GM21619 (cell line): ENCODE results near the gene KCNJ14.
A peak's percentile ranks its signal among the peaks of the same experiment; 100 is the strongest.

Experiments
- ATAC-seq: cut with Tn5 transposase; IDR thresholded peaks from one replicate; pipeline ENCODE4 v1.9.1; 2021; ENCODE audit not compliant: unreplicated experiment

KCNJ14 gene

GRCh38 chr19:48445256-48445605 is 10.1 kb upstream of the KCNJ14 start:
- peak; percentile 26 for ATAC-seq

GRCh38 chr19:48445606-48446481 is 9.5 kb upstream of the KCNJ14 start, which contains the start of gene GRWD1:
Gene GRWD1, plus strand, starts transcription at chr19:48445983. Its CDS starts 23 bp downstream, at chr19:48446006.
- peak; percentile 76 for ATAC-seq

GRCh38 chr19:48446579-48446978 is 8.8 kb upstream of the KCNJ14 start:
- ATAC-seq: no peak

- no peak for ATAC-seq
Observed at GRCh38 chr19:48448563-48448962, 6.8 kb upstream of the KCNJ14 start.

GRCh38 chr19:48450441-48450840 is 4.9 kb upstream of the KCNJ14 start:
- no peak for ATAC-seq

GRCh38 chr19:48450863-48451262 is 4.5 kb upstream of the KCNJ14 start:
- ATAC-seq: no peak

GRCh38 chr19:48451624-48452023 is 3.8 kb upstream of the KCNJ14 start:
- ATAC-seq: no peak

- no peak for ATAC-seq
Observed at GRCh38 chr19:48452289-48453190, 2.8 kb upstream of the KCNJ14 start.

- ATAC-seq: no peak
Observed at GRCh38 chr19:48454150-48454730, 1.1 kb upstream of the KCNJ14 start.

- no peak for ATAC-seq
Observed at GRCh38 chr19:48455908-48456562, 661 bp downstream of the KCNJ14 start.

GRCh38 chr19:48456864-48457263 is 1.5 kb downstream of the KCNJ14 start:
- ATAC-seq: no peak

GRCh38 chr19:48458016-48458415 is 2.6 kb downstream of the KCNJ14 start:
- no peak for ATAC-seq

GRCh38 chr19:48461651-48461981 is 6.2 kb downstream of the KCNJ14 start:
- ATAC-seq: no peak

- ATAC-seq: no peak
Observed at GRCh38 chr19:48461982-48462655, 6.7 kb downstream of the KCNJ14 start.

GRCh38 chr19:48465215-48465614 is 9.8 kb downstream of the KCNJ14 start:
- no peak for ATAC-seq

- no peak for ATAC-seq
Observed at GRCh38 chr19:48466561-48467325, 11.4 kb downstream of the KCNJ14 start.

GRCh38 chr19:48468772-48469288 is 13.5 kb downstream of the KCNJ14 start:
- ATAC-seq: peak; percentile 83

GRCh38 chr19:48469289-48469881 is 14.0 kb downstream of the KCNJ14 start, which contains the start of gene CYTH2:
Gene CYTH2, plus strand, starts transcription at chr19:48469369. Its CDS starts 139 bp downstream, at chr19:48469508.
- peak; percentile 17 for ATAC-seq
